Measurements from ENCODE around the gene CDKN1C.

The CDKN1C gene

DNA sequence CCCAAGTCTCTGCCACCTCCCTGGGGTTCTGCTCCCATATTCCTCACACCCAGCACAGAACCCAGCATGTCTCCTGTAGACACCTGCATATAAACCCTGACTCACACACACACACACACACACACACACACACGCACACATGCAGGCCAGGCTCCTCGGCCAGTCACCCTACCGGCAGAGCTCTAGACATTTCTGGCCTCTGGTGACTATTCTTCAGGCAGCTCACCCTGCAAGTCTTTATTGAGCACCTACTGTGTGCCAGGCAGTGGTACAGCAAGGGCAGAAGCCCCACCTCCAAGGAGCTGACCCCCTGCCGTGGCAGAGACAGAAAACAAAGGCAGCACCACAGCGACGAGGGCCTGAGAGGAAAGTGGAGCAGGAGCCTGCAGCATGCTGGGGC is 50.3 kb downstream of the CDKN1C start:
- no peak overlapping the region for H3K27ac Mint-ChIP-seq
- no peaks in the 10 kb centered on the region for H3K36me3 Mint-ChIP-seq (ENCODE audit: low read depth)
- no peaks in the 10 kb centered on the region for H3K27me3 Mint-ChIP-seq
- H3K9me3 Mint-ChIP-seq: no peaks in the 10 kb centered on the region
- no peak overlapping the region for H3K4me3 Mint-ChIP-seq
- DNase-seq: no peak
- no peaks in the 10 kb centered on the region for H3K4me1 Mint-ChIP-seq (ENCODE audit: low read depth)

DNA sequence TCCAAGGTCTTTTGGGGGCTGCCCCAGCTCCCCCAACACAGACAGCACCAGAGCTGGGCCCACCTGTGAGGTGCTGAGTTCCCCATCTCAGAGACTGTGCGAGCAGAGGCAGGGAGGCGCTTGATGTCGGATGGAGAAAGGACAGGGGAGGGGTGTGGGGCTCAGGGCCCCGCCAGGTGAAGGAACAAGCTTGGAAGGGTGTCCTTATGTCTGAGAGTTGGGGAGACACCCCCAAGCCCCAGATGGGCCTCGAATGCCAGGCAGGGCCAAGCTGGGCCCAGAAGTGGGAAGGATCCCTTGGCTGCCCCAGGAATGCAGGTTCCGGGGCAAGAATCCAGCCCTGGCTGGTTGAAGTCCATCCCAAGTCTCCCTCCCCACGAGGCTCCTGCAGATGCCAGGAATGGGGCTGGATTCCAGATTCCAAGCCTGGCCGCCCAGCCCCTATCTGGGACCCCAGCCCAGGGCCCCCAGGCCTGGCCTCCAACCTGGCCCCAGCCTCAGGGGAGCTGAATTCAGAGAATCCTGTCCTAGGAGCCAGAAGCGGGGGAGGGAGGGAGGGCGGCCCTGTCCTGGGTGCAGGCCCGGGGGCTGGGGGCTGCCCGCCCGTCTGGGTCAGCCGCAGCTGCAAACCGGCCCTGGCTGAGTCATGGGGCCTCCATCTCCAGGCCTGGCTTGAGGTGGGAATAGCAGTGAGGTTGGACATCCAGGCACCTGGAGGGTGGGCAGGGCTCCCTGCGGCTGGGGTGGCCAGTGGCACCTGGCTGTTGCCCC is 50.9 kb downstream of the CDKN1C start:
- DNase-seq: no peak
- H3K4me1 Mint-ChIP-seq (ENCODE audit: low read depth): no peaks in the 10 kb centered on the region
- H3K36me3 Mint-ChIP-seq (ENCODE audit: low read depth): no peaks in the 10 kb centered on the region
- no peaks in the 10 kb centered on the region for H3K9me3 Mint-ChIP-seq
- no peaks in the 10 kb centered on the region for H3K27me3 Mint-ChIP-seq
- no peak overlapping the region for H3K4me3 Mint-ChIP-seq
- H3K27ac Mint-ChIP-seq: no peak overlapping the region

DNA sequence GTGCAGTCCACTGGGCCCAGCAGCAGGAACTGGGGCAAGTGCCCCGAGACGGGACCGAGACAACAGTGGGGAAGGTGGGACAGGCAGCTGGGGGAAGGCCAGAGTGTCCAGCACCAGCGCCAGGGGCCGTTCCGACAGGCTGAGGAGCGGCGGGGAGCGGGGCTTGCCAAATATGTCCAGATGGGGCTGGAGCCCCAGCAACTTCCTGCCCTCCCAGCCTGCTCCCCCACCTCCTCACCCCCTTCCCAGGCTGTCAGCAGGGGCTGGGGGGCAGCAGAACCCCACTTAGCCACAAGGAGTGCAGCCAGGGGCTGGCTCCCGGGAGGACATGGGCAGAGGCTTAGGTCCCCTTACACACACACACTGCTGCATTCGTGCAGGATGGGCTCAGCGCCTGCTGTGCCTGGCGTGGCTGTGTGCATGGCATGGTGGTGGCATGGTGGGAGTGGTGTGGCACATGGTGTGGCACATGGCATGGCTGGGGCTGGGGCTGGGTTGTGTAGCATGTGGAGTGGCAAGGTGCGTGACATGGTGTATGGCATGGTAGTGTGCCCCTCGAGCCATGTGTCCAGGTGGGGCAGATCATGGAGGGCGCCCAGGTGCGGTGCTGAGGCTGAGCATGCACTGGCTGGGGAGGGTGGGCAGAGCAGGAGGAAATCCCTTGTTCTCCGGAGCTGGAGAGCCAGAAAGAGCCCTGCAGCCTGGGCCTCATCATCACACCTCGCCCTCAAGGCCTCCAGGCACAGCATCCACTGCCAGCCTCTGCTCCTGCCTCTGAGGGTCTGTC is 51.7 kb downstream of the CDKN1C start:
- Mint-ChIP-seq H3K9me3 (peaks cover 7% of the 10 kb centered on the region), H3K36me3 (ENCODE audit: low read depth) (peaks cover 1% of the 10 kb centered on the region), H3K27me3 (no peaks in the 10 kb centered on the region), H3K4me3 (no peak overlapping the region), H3K4me1 (ENCODE audit: low read depth) (no peaks in the 10 kb centered on the region), H3K27ac (no peak overlapping the region)
- no peak for DNase-seq

Data from activated T-cell treated with anti-CD3 and anti-CD28 coated beads, Interleukin-2, amount 50 U/mL, for 24 hours (primary cell).